ENCODE results near the gene KRTAP22-2.

The KRTAP22-2 gene

GRCh38 chr21:30620522-30620921 is 30.3 kb upstream of the KRTAP22-2 start, which contains the start of gene KRTAP20-4:
TSS of gene KRTAP20-4 (plus strand) at chr21:30620627.
- TF ChIP-seq CTCF (IDR thresholded peaks at IDR 0.05; ENCODE audit: low read length, missing control alignments), result no peak
- DNase-seq (ENCODE audit: low read depth), result no peak

GRCh38 chr21:30620080-30620479 is 29.9 kb upstream of the KRTAP22-2 start:
- no peak for DNase-seq (ENCODE audit: low read depth)
- no peak overlapping the region for H3K4me3 ChIP-seq (replicated peaks; ENCODE audit: low read depth, low read length)
- TF ChIP-seq CTCF (IDR thresholded peaks at IDR 0.05; ENCODE audit: low read length, missing control alignments), result no peak

More at GRCh38 chr21:30620522-30620921, 30.3 kb upstream of the KRTAP22-2 start, which contains the start of gene KRTAP20-4:
- no peak within 1 kb of the TSS for H3K4me3 ChIP-seq (replicated peaks; ENCODE audit: low read depth, low read length)

GRCh38 chr21:30616125-30616524 is 25.9 kb upstream of the KRTAP22-2 start, which contains the start of gene KRTAP20-1:
TSS of gene KRTAP20-1 (plus strand) at chr21:30616425. CDS start at chr21:30616455, 30 bp downstream.
- no peak for TF ChIP-seq CTCF (IDR thresholded peaks at IDR 0.05; ENCODE audit: low read length, missing control alignments)
- DNase-seq (ENCODE audit: low read depth), result no peak
- no peak within 1 kb of the TSS for H3K4me3 ChIP-seq (replicated peaks; ENCODE audit: low read depth, low read length)

GRCh38 chr21:30615199-30615598 is 25.0 kb upstream of the KRTAP22-2 start:
- no peak for TF ChIP-seq CTCF (IDR thresholded peaks at IDR 0.05; ENCODE audit: low read length, missing control alignments)
- no peak for DNase-seq (ENCODE audit: low read depth)
- H3K4me3 ChIP-seq (replicated peaks; ENCODE audit: low read depth, low read length), result no peak overlapping the region

- H3K4me3 ChIP-seq (replicated peaks; ENCODE audit: low read depth, low read length), result no peak within 1 kb of the TSS
- TF ChIP-seq CTCF (IDR thresholded peaks at IDR 0.05; ENCODE audit: low read length, missing control alignments), result no peak
- DNase-seq (ENCODE audit: low read depth), result no peak
These were observed 23.6 kb upstream of the KRTAP22-2 start, which contains the start of gene KRTAP6-1 for GRCh38 chr21:30613836-30614235. TSS of gene KRTAP6-1 (minus strand) at chr21:30613930. CDS start at chr21:30613904, 26 bp downstream.

- H3K4me3 ChIP-seq (replicated peaks; ENCODE audit: low read depth, low read length), result no peak overlapping the region
- no peak for TF ChIP-seq CTCF (IDR thresholded peaks at IDR 0.05; ENCODE audit: low read length, missing control alignments)
- no peak for DNase-seq (ENCODE audit: low read depth)
These were observed 21.9 kb upstream of the KRTAP22-2 start for GRCh38 chr21:30612132-30612531.

GRCh38 chr21:30605968-30606367 is 15.8 kb upstream of the KRTAP22-2 start:
- DNase-seq (ENCODE audit: low read depth), result no peak
- no peak overlapping the region for H3K4me3 ChIP-seq (replicated peaks; ENCODE audit: low read depth, low read length)
- no peak for TF ChIP-seq CTCF (IDR thresholded peaks at IDR 0.05; ENCODE audit: low read length, missing control alignments)

Data from fibroblast of pulmonary artery (primary cell).